ENCODE results near the gene LCTL.

DNA sequence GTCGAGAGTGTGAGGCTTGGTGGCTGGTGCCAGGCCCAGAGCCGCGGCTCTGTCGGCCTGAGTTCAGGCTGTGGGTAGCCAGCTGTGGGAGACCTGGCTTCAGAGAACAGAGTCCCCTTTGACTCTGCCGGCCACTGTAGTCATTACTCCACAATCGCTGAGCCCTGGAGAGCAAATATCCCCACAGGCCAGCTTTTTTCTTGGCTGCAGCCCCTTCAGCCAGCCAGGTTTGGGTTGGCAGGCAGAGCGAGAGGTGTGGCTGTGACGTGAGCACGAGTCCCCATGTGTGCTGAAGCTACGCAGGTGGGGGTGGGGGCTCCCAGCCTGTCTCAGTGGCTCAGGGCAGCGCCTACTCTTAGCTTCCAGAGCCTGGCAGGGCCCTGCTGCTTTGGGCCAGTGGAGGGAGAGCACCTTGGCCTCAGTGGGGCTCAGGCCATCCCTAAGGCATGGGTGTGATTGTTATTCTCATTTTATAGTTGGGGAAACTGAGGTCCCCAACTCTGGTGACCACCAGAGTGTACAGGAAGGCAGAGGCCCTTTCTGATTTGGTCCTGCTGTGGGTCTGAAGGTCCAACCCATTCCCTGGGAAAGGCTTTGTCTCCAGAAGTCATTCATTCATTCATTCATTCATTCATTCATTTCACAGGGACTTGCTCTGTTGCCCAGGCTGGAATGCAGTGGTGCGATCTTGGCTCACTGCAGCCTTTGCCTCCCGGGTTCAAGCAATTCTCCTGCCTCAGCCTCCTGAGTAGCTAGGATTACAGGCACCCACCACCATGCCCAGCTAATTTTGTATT, 45.7 kb upstream of the LCTL start:
- TF ChIP-seq POLR2A (IDR thresholded peaks at IDR 0.05; ENCODE audit: low read depth, low read length) (no peak), POLR2AphosphoS5 (IDR thresholded peaks at IDR 0.05; ENCODE audit: low read depth, low read length) (no peak)
